CD4-positive, alpha-beta T cell (primary cell): ENCODE measurements around the gene RGL1. TPM values are rescaled to one million over a fixed set of nuclear protein-coding genes. Genes with fewer than 3 reads are reported as not detected.

Source experiments
- ATAC-seq: fragments of 200-7000 bp; cut with Tn5 transposase; one replicate; pipeline ENCODE4 v1.10.0; 2022; ENCODE audit warnings: mild to moderate bottlenecking; ENCODE audit not compliant: poor library complexity
- CTCF ChIA-PET: fragments of 350-600 bp; sonication (Branson Sonifier 250); formaldehyde crosslinking; loops from one replicate; lab custom pipeline; 2021; ENCODE audit warnings: antibody characterized with exemption, inconsistent platforms; lab: Charles Lee
- POLR2A ChIA-PET: fragments of 350-600 bp; sonication (Branson Sonifier 250); formaldehyde crosslinking; loops from one replicate; lab custom pipeline; 2021; ENCODE audit warnings: antibody characterized with exemption, inconsistent platforms; lab: Charles Lee
- DNase-seq, 14 experiments: peaks; one replicate each; pipeline ENCODE4 v3.0.0-alpha.2; 2013 to 2020; ENCODE audit warnings: mixed read lengths in 2 of 14
- H3K27ac ChIP-seq, 2 donors: one replicate each; pipeline versions ENCODE4 v1.5.1 to v1.7.0; 2013; ENCODE audit warnings: low read length in 2 of 2, low read depth in 1 of 2, mild to moderate bottlenecking in 1 of 2
- H3K27me3 ChIP-seq, 2 experiments: 1 replicate in 1 of 2; 2 replicates in 1 of 2; pipeline versions ENCODE4 v1.6.1 to v1.7.0; 2013; ENCODE audit warnings: low read length in 2 of 2, control low read depth in 1 of 2, mild to moderate bottlenecking in 1 of 2, moderate library complexity in 1 of 2; ENCODE audit not compliant: insufficient read depth in 2 of 2, control insufficient read depth in 1 of 2
- H3K36me3 ChIP-seq: one replicate; pipeline ENCODE4 v1.6.1; 2013; ENCODE audit warnings: low read length, control low read depth; ENCODE audit not compliant: insufficient read depth
- H3K4me1 ChIP-seq: one replicate; pipeline ENCODE4 v1.6.1; 2013; ENCODE audit warnings: low read length, control low read depth; ENCODE audit not compliant: insufficient read depth
- H3K4me3 ChIP-seq: one replicate; pipeline ENCODE4 v1.5.1; 2013; ENCODE audit warnings: mild to moderate bottlenecking, low read length, moderate library complexity
- H3K9me3 ChIP-seq, 2 experiments: 1 replicate in 1 of 2; 2 replicates in 1 of 2; pipeline versions ENCODE4 v1.6.1 to v1.7.0; 2013; ENCODE audit warnings: low read length in 2 of 2, mild to moderate bottlenecking in 2 of 2, control low read depth in 1 of 2, moderate library complexity in 1 of 2; ENCODE audit not compliant: control insufficient read depth in 1 of 2, insufficient read depth in 1 of 2
- H3K27ac Mint-ChIP-seq: one replicate; pipeline ENCODE4 v1.8.0; 2020; ENCODE audit warnings: mixed read lengths
- H3K27me3 Mint-ChIP-seq: one replicate; pipeline ENCODE4 v1.8.0; 2021; ENCODE audit warnings: mixed read lengths
- H3K36me3 Mint-ChIP-seq: one replicate; pipeline ENCODE4 v1.8.0; 2021; ENCODE audit warnings: low read depth, mixed read lengths
- H3K4me1 Mint-ChIP-seq: one replicate; pipeline ENCODE4 v1.8.0; 2021; ENCODE audit warnings: low read depth, mixed read lengths
- H3K4me3 Mint-ChIP-seq: one replicate; pipeline ENCODE4 v1.8.0; 2020; ENCODE audit warnings: mild to moderate bottlenecking, mixed read lengths
- H3K9me3 Mint-ChIP-seq: one replicate; pipeline ENCODE4 v1.8.0; 2020; ENCODE audit warnings: mixed read lengths
- CTCF ChIP-seq: fragments of 200-600 bp; IDR thresholded peaks from one replicate; pipeline ENCODE4 v1.8.0; 2022; ENCODE audit warnings: antibody characterized with exemption, mild to moderate bottlenecking
- intact Hi-C, 2 experiments: fragments of 100-400 bp; cut with DNase I in 1 of 2; cut with micrococcal nuclease in 1 of 2; formaldehyde crosslinking; loops; one replicate each; pipeline versions ENCODE4 v1.15.1 to v1.9.0; 2023 to 2025; cut with DNase I, micrococcal nuclease
- total RNA-seq, 174 experiments: library from RNA in 2 of 174; stranded (reverse) in 2 of 174; gene quantifications; one replicate each; pipeline ENCODE4 v1.2.3 and lab custom pipeline; 2021 to 2026

Gene RGL1
- total RNA-seq, 2 experiments from 2014 or later: 1.2 to 1.8 TPM

- CTCF ChIA-PET: no interaction called here
- POLR2A ChIA-PET: no interaction called here
- no peak for DNase-seq
These were observed 141.3 kb downstream of the RGL1 start for GRCh38 chr1:183946320-183946613.

GRCh38 chr1:183947988-183948387 is 143.1 kb downstream of the RGL1 start:
- H3K9me3 Mint-ChIP-seq: peaks cover 2% of the 10 kb centered on the region
- H3K4me1 ChIP-seq: no peaks in the 10 kb centered on the region
- intact Hi-C loops: no loop called here
- no peaks in the 10 kb centered on the region for H3K27me3 ChIP-seq
- no peaks in the 10 kb centered on the region for H3K36me3 Mint-ChIP-seq
- CTCF ChIA-PET: no interaction called here
- H3K27me3 Mint-ChIP-seq: no peaks in the 10 kb centered on the region
- TF ChIP-seq CTCF: no peak
- H3K9me3 ChIP-seq: no peaks in the 10 kb centered on the region
- POLR2A ChIA-PET: no interaction called here
- H3K27ac Mint-ChIP-seq: no peak overlapping the region
- ATAC-seq (no peak), DNase-seq (no peak)
- no peaks in the 10 kb centered on the region for H3K4me1 Mint-ChIP-seq
- no peak overlapping the region for H3K4me3 Mint-ChIP-seq
- H3K36me3 ChIP-seq: no peaks in the 10 kb centered on the region
- H3K4me3 ChIP-seq: no peak overlapping the region
- H3K27ac ChIP-seq: no peak overlapping the region

More at GRCh38 chr1:183946320-183946613, 141.3 kb downstream of the RGL1 start:
- Mint-ChIP-seq H3K4me3 (no peak overlapping the region), H3K27ac (no peak overlapping the region), H3K27me3 (no peaks in the 10 kb centered on the region), H3K36me3 (no peaks in the 10 kb centered on the region), H3K9me3 (peaks cover 2% of the 10 kb centered on the region), H3K4me1 (no peaks in the 10 kb centered on the region)
- H3K4me3 ChIP-seq: no peak overlapping the region
- TF ChIP-seq CTCF: no peak
- H3K9me3 ChIP-seq: no peaks in the 10 kb centered on the region
- no peak overlapping the region for H3K27ac ChIP-seq
- H3K27me3 ChIP-seq: no peaks in the 10 kb centered on the region
- intact Hi-C loops: no loop called here
- H3K4me1 ChIP-seq: no peaks in the 10 kb centered on the region
- no peak for ATAC-seq
- H3K36me3 ChIP-seq: no peaks in the 10 kb centered on the region

DNA sequence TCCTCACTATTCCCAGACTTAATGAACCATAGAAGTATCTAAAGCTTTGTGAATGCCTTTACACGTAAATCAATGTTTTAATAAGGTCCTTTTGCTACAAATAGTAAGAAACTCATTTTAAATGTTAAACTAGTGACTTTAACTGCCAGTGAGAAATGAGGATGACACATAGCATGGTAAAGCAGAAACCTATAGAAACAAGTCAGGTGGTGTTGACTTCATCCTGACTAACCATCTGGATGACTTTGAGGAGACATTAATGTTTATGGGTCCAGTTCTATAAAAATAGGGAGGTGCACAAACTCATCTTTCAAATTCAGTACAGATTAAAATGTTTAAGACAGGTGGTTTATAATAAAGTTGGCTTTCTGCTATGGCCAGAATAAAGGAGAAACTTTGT is 147.2 kb downstream of the RGL1 start:
- Mint-ChIP-seq H3K4me1 (peaks cover 6% of the 10 kb centered on the region), H3K27me3 (no peaks in the 10 kb centered on the region), H3K4me3 (no peak overlapping the region), H3K9me3 (peaks cover 2% of the 10 kb centered on the region), H3K36me3 (no peaks in the 10 kb centered on the region), H3K27ac (no peak overlapping the region)
- ChIA-PET CTCF (interaction anchor here (1.1 kb wide), 1 partner anchor 36 kb away, joined by 3 read pairs; no protein-coding TSS in a partner anchor), POLR2A (no interaction called here)
- no peak for TF ChIP-seq CTCF
- H3K27ac ChIP-seq: no peak overlapping the region
- DNase-seq: no peak
- intact Hi-C loops: loop anchor here in 1 of 2 experiments (2.0 kb wide), 1 partner anchor 271 kb away; no protein-coding TSS in a partner anchor
- no peaks in the 10 kb centered on the region for H3K9me3 ChIP-seq
- H3K27me3 ChIP-seq: no peaks in the 10 kb centered on the region
- peaks cover 14% of the 10 kb centered on the region for H3K4me1 ChIP-seq
- H3K36me3 ChIP-seq: no peaks in the 10 kb centered on the region
- ATAC-seq: no peak
- no peak overlapping the region for H3K4me3 ChIP-seq
